Tibial nerve (tissue), 4 donors: ENCODE results near the gene C1orf116.

Source experiments
- CTCF ChIP-seq, 5 experiments: fragments of 200-600 bp in 3 of 5; fragments of 450-650 bp in 2 of 5; sonication (generic) in 3 of 5; IDR thresholded peaks; one replicate each; pipeline ENCODE4 v1.5.1; 2016 to 2019; ENCODE audit warnings: antibody characterized with exemption in 5 of 5, mild to moderate bottlenecking in 3 of 5, moderate library complexity in 2 of 5
- EP300 ChIP-seq, 2 donors: sonication (generic); formaldehyde crosslinking; IDR thresholded peaks; one replicate each; pipeline ENCODE4 v1.6.1; 2017; ENCODE audit warnings: antibody characterized with exemption in 2 of 2, mild to moderate bottlenecking in 1 of 2

DNA sequence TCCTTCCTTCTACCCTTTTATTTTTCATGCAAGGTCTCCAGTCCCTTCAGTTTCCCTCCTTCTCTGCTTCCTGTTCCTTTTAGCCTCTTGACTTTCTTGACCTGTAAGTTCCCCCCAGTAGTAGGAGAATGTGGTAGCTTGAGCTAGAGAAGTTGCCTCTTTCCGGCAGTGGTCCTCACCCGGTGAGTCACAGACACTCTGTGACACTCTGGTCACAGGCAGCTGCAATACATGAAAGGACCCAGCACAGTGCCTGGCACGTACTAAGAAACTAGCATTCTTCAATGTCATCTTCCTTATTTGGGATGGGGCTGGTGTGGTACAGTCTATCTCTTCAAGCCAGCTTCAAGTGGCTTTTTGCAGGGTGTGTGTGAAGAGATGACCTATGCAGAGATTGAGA is 36.5 kb upstream of the C1orf116 start:
- TF ChIP-seq CTCF (IDR thresholded peaks at IDR 0.05) (no peak), EP300 (IDR thresholded peaks at IDR 0.05) (no peak)
